Hippocampal formation (tissue), 2 donors: ENCODE results near the gene GGCX.
A peak's percentile ranks its signal among the peaks of the same experiment; 100 is the strongest.
"Not testable (repeated sequence)": the region's sequence is repeated elsewhere in the genome, so short reads cannot be mapped to it uniquely, and the experiment has no call there.

Experiments
- DNase-seq, 2 donors: peaks; one replicate each; lab custom pipeline; 2025; lab: John Stamatoyannopoulos, UW

GGCX gene

DNA sequence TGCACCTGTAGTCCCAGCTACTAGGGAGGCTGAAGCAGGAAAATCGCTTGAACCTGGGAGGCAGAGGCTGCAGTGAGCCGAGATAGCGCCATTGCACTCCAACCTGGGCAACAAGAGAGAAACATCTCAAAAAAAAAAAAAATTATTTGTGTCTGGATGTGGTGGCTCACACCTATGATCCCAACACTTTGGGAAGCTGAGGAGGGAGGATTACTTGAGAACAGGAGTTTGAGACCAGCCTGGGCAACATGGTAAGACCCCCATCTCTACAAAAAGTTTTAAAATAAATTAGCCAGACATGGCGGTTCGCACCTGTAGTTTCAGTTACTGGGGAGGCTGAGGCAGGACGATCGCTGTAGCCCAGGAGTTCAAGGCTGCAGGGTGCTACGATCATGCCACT lies 14.4 kb upstream of the GGCX start:
- no peak for DNase-seq

DNA sequence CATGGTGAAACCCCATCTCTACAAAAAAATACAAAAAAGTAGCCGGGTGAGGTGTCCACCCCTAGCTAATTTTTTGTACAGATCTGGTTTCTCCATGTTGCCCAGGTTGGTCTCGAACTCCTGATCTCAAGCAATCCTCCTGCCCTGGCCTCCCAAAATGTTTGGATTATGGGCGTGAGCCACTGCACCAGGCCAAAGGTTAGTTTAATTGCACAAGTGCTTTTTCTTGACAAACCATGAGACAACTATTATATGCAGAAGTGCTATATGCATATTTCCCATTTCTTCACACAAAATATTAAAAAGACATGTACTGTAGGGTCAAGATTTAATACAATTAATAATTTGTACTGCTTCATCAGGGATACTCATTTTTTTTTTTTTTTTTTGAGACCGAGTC lies 5.0 kb upstream of the GGCX start:
- no peak for DNase-seq

DNA sequence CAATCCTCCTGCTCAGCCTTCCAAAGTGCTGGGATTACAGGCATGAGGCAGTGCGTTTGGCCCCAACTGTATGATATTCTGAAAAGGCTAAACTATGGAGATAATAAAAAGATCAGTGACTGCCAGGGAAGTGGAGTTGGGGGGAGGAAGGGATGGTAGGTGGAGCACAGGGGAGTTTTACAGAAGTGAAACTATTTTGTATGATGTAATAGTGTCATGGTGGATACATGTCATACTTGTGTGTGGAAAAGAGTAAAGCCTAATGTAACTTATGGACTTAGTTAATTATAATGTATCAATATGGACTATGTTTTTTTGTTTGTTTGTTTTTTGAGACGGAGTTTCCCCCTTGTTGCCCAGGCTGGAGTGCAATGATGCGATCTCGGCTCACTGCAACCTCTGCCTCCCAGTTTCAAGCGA lies 2.9 kb upstream of the GGCX start:
- no peak for DNase-seq

DNA sequence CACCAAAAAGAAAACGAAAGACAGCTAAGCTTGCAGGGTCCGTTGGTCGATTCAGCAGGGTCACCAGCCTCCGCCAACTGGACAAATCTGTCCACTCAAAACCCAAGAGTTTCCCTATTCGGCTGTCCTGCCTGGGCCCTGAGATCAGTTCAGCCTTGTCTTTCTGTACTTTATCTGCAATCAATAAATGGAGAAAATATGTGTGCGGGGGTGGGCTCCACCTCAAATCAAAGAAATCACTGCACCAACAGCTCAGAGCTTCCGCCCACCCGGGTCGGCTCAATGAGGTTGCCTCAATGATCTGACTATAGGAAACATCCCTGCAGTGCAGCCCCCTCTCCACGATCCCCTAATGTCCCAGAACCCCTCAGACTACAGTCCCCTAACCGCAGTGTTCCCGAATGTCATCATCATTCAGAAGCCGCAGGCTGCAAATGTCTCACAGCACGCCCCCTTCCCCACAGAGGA lies 447 bp downstream of the GGCX start:
- DNase-seq: no peak

DNA sequence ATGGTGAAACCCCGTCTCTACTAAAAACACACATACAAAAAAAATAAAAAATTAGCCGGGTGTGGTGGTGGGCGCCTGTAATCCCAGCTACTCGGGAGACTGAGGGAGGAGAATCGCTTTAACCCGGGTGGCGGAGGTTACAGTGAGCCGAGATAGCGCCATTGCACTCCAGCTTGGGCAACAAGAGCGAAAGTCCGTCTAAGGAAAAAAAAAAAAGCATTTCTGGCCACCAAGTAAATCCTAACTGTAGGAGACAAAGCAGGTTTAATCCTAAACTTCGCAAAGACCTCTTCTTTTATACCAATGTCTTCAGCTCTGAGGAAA lies 928 bp downstream of the GGCX start:
- DNase-seq: not testable (repeated sequence)

DNA sequence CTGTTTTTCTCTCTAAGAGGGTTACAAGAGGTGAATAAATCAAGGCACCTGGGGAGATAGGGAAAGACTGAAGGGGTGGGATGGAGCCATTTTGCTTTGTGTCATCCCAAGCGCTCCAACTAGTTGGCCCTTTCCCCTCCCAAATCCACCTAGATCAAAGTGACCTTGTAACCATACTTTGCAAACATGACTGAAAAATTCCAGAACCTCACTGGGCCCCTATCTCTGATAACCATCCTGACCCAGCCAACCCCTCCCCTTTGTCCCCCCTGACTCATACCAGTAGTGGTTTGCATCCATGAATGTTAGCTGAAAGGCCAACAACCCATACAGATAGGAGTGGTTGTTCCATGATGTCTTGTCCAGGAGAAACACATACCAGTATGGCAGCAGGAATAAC lies 3.1 kb downstream of the GGCX start:
- no peak for DNase-seq

DNA sequence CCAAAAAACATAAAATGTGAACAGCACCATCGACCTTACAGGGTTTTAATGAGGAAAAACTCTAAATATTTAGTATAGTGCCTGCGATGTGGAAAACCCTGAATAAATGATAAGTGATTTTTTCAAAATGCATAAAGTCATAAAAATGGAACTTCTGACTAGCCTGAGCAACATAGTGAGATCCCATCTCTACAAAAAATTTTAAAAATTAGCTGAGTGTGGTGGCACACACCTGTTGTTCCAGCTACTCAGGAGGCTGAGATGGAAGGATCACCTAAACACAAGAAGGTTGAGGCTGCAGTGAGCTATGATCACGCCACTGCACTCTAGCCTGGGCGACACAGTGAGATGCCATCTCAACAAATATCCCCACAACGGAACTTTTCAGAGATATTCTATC lies 4.2 kb downstream of the GGCX start:
- no peak for DNase-seq

DNA sequence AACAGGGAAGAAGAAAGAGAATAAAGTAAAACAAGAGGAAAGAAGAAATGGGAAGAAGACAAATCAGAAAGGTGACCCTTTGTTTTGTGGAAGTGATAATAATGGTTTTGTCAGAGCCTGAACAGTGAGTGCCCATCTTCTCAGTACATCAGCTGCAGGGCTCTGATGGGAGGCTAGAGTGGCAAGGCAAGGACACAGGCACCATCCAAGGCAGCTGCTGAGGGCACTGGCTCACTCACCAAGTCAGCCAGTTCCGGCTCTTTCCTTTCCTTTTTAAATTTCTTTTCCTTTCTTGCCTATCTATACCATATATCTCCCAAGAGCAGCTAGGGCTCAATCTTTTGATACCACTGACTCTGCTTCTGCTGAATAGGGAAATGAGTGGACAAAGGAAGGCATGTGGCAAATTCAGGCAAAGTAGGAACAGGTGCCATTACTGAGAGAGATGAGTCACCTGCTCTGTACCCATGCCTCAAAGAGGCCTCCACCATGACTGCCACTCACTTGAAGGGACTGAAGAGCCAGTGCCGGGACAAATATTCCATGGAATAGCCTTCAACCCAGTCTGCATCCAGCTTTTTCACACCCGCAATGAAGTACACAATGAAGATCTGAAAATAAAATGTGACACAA lies 6.2 kb downstream of the GGCX start:
- no peak for DNase-seq

DNA sequence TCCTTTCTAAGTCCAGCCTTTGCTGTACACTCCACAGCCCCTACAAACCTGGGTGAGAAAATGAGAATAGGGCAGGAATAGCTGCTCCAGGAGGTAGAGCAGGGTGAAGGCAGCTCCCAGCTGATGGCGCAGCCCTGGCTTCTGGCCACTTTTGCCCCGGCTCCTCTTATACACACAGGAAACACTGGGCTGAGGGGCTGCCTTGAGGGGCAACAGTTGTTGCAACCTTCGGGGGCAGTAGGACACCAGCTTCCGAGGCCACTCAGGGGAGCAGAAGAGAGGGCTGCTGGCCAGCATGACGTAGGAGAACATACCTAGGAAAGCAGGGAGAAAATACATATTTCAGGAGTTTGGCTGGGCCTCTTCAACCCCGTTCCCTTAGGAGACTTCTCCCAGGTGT lies 8.1 kb downstream of the GGCX start:
- no peak for DNase-seq

DNA sequence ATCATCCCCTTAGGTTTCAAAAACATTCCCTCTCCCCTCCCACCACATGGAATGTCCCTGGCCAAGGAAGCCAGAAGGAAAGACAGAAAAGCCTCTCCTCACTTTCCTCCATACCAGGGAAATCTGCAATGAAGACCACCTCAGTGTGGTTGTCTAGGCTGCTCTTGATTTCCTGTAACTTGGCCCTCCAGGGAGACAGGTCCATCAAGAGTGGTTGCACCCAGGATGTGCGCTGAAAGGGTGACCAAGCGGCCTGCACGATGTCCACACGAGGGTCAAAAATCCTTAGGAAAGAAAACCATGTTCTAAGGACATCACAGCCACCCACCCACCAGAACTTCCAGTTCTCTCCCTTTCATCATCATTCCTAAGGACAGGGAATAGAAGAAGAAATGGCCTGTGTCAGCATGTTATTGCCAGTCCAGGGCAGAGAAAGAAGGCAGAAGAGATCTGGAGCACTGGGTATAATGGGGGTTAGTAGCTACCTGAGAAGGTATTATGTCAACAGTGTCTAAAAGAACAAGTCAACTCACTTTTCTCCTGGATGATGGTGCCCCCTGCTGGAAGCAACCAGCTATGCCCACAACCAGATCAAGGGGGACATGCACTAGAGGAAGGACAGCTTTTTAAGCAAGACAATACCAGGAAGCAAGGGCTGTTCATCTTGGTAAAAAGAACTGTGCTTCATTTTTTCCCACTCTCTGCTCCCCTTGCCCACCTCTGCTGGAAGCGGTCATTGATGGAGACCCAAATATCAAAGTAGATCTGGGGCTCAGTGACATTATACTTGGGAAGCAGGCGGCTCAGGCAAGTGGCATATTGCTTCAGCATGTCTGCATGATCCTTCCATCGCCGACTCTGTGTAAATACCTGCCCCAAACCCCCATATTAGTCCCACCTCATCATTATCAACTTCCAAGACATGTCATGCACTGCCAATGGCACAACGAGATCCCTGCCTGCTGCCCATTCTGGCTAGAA lies 9.3 kb downstream of the GGCX start:
- peak; percentile 77 to 86 for DNase-seq

DNA sequence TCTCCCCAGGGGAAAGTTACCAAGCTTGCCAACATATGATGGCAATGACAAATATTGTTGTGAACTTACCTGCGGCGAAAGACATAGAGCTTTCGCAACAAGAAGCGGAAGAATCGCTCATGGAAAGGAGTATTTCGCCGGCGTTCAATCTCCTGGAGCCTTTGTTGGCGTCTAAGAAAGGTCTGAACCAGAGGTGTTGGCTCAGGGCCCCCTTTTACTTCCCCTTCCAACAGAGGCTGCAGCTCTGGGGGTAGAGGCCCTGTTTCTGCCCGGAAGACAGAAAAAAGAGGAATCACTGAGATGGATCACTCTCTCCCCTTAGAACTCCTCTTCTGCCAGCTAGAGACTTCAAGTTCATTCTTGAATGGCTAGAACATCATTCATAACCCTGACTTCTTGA lies 10.8 kb downstream of the GGCX start:
- DNase-seq: no peak

DNA sequence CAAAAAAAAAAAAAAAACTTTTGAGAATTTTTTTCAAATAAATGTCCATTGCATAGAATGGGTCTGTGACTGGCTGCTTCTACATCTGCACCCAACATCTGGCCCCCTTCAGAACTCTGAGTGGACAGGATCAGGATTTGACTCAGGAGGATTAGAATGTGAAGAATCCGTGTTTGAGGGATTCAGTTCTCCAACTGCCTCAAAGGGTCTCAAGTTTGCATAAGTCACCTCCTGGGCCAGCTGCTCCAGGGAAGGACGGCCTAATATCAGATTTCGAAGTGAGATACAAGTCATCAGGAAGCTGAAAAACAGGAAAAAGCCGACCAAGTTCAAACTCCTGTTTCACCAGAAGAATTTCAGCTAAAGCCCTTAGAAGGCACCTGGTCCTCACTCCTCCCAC lies 11.5 kb downstream of the GGCX start:
- no peak for DNase-seq

DNA sequence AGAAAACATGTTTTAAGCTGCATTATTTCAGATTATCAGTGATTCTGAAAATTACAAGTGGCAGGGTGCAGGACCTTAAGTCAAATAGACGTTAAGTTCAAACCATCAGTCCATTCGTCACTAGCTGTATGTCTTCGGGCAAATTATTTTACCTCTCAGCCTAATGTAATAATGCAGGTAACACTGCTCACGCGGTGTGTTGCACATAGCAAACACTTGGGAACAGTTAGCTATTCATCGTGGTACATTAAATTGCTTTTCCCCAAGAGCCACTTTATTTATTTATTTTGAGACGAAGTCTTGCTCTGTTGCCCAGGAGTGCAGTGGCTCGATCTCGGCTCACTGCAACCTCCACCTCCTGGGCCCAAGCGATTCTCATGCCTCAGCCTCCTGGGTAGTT lies 12.2 kb downstream of the GGCX start:
- DNase-seq: no peak

DNA sequence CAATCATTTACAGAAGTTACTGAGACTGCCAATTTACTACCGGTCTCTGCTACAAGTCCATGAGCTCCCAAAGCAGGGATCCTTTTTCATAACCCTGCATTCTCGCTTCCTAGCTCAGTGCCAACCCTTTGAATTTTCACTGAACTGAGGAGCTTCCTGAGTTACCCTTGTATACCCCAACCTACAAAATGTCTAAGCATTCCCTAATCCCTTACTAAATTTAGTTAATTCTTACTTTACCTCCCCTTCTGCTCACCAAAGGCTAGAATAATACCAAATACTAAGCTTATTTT lies 12.7 kb downstream of the GGCX start:
- no peak for DNase-seq

DNA sequence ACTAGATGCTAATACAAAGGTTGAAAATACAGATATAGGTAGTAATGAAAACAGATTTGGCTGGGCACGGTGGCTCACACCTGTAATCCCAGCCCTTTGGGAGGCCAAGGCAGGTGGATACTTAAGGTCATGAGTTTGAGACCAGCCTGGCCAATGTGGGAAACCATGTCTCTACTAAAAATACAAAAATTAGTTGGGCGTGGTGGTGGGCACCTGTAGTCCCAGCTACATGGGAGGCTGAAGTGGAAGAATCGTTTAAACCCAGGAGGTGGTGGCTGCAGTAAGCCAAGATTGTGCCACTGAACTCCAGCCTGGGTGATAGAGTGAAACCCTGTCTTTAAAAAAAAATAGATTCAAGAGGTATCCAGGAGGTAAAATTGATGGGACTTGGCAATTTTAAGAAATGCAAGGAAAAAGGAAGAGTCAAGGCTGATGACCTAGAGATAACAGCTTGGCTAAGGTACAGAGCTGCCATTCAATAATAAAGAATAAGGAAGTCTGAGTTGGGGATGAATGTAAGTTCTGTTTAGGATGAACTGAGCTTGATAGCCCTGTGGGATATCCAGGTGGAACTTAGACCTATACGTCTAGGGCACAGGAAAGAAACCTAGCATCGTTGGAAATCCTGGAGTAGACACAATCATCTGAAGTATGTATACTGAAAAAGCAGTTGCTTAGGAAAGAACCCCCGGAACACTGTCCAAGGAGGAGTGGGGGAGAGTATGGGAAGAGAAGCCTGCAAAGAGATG lies 13.3 kb downstream of the GGCX start:
- no peak for DNase-seq

DNA sequence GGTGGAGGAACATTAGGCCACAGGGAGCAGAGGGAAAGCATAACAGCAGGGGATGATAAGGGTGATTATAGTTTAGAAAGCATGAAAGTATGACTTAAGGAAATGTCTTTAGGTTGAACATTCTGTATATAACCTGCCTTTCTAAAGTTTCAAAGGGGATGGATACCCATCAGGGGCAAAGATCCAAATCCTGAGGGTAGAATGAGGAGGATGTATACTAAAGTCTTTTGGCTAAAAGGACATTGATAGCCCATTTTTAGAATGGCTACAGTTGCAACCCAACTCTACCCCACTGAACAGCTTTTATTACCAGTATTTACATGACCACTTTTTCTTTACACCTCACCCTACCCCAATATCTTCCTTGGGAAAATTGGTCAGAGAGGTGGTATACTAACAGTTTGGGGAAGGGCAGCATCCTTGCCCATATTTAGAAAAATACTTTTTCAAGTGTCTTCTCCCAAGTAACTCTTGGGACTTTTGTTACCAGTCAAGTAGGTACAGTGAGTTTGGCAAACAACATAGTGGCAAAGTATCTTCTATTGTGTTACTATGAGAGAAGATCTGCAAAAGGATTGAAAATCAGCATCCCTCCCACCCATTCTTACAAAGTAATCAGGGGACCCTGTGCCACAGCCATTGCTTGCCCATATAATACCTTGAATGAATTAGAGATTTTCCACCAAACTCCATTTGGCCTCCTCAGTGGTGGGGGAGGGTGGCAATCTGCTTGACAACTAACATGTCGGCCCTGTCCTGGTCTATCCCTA lies 14.0 kb downstream of the GGCX start:
- DNase-seq: no peak

DNA sequence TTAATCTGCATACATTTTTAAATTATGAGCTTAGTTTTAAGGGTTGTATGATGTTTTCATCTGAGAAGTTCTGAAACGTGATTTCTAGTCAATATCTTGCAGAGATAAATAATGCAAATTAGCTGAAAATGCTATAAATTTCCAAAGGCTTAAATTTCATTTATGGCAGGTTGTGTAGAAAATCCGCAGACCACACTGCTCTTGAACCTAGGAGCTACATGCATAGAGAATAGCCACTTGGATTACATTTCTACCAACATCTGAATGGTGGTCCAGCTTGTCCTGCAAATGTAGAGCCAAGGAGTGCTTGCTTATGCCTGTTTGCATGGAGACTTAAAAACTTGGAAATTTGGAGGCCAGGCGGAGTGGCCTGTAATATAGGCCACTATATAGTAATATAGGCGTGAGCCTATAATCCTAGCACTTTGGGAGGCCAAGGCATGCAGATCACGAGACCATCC lies 15.5 kb downstream of the GGCX start:
- DNase-seq: no peak

DNA sequence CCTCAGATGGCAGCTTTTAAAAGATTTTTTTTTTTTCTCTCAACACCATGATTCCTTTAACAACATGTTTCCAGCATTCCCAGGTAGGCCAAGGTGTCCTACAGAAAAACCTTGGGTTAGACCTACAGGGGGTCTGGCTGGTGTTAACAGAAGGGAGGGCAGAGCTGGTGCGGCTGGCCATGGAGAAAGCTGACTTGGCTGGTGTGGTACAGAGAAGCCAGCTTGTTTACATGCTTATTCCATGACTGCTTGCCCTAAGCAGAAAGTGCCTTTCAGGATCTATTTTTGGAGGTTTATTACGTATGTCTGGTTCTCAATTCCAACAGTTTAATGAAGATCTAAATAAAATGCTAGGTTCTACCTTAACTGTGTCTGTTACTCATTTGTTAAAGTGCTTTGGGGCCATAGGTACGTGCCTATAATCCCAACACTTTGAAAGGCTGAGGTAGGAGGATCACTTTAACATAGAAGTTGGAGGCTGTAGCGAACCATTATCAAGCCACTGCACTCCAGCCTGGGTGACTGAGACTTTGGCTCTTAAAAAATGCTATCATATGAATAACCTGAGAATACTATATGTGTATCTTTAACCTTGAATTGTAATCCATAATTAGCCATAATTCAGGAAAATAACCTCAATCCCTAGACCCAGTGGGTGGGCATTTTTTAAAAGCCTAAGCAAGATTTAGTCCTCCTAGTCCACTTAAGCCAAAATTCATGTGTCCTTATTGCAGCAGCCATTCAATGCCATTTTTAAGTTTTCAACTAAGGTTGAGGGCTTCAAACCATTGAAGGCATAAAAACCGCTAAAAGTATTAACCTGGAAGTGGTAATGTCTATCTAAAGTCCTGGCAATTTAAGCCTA lies 16.1 kb downstream of the GGCX start:
- not testable (repeated sequence) for DNase-seq

DNA sequence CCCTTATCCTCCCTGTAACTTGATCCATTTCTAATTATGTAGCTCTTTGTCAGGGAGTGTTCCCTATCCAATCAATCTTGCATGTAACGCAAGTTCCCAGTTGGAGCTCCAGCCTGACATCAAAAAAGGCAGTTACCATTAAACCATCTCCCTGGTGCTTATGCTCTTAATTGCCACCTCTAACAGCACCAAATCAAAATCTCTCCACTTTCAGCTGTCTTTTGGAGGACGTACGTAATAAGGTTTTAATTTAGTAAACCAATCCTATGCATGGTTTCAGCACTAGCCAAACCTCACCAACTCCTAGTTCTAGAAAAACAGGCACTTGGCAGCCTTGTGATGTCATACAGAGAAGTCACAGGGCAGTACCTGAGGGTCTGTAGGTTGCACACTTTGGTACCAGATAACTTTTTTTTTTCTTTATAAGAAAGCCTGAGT lies 17.0 kb downstream of the GGCX start:
- DNase-seq: not testable (repeated sequence)

DNA sequence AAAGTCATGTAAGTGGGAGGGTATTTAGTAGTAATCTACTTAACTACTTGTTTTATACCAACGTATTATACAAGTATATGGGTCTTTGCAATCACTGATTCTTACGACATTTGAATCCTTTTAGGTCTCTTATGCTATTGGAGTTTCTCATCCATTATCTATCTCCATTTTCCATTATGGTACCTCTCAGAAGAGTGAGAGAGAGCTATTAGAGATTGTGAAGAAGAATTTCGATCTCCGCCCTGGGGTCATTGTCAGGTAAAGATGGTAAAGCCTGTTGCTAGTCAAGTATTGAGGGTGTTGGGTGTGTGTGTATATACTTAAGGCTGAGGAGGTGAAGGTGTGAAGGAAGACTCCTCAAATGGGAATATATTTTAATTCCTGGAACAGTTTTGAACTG lies 18.5 kb downstream of the GGCX start:
- no peak for DNase-seq
